SK-N-SH treated with all-trans-retinoic acid at 6 μM for 48 hours (cell line): ENCODE data around the gene FOLR2.

Source experiments
- ATAC-seq: fragments of 200-7000 bp; cut with Tn5 transposase; 3 replicates; pipeline ENCODE4 v1.9.1; 2020; ENCODE audit warnings: mild to moderate bottlenecking, moderate library complexity
- BACH2 ChIP-seq: fragments of 250-450 bp; sonication (Bioruptor Pico); IDR thresholded peaks from 2 replicates; pipeline ENCODE4 v1.9.0; 2021; ENCODE audit warnings: mild to moderate bottlenecking, borderline replicate concordance
- CREB5 ChIP-seq: fragments of 250-450 bp; sonication (Bioruptor Pico); IDR thresholded peaks from 2 replicates; pipeline ENCODE4 v1.5.1; 2020; ENCODE audit warnings: low read depth, mild to moderate bottlenecking, moderate library complexity
- CSDC2 ChIP-seq: fragments of 250-450 bp; sonication (Bioruptor Pico); IDR thresholded peaks from 2 replicates; pipeline ENCODE4 v1.5.0; 2020; ENCODE audit warnings: mild to moderate bottlenecking, moderate library complexity
- CSRNP3 ChIP-seq: fragments of 250-450 bp; sonication (Bioruptor Pico); IDR thresholded peaks from 2 replicates; pipeline ENCODE4 v1.5.1; 2021; ENCODE audit warnings: mild to moderate bottlenecking, moderate library complexity
- ESRRG ChIP-seq: fragments of 250-450 bp; sonication (Bioruptor Pico); IDR thresholded peaks from 2 replicates; pipeline ENCODE4 v1.6.1; 2021; ENCODE audit warnings: mild to moderate bottlenecking
- GLIS3 ChIP-seq: fragments of 250-450 bp; sonication (Bioruptor Pico); IDR thresholded peaks from 2 replicates; pipeline ENCODE4 v1.5.0; 2020; ENCODE audit warnings: mild to moderate bottlenecking, moderate library complexity
- ISL1 ChIP-seq: fragments of 250-450 bp; sonication (Bioruptor Pico); IDR thresholded peaks from 2 replicates; pipeline ENCODE4 v2.1.2; 2022; ENCODE audit warnings: mild to moderate bottlenecking, moderate library complexity
- PATZ1 ChIP-seq: fragments of 250-450 bp; sonication (Bioruptor Pico); IDR thresholded peaks from 2 replicates; pipeline ENCODE4 v1.8.0; 2020; ENCODE audit warnings: mild to moderate bottlenecking, moderate library complexity, borderline replicate concordance
- POU6F1 ChIP-seq: fragments of 250-450 bp; sonication (Bioruptor Pico); IDR thresholded peaks from 2 replicates; pipeline ENCODE4 v1.8.0; 2021; ENCODE audit warnings: low read depth, mild to moderate bottlenecking, moderate library complexity, borderline replicate concordance
- PPARA ChIP-seq: fragments of 250-450 bp; sonication (Bioruptor Pico); IDR thresholded peaks from 2 replicates; pipeline ENCODE4 v1.5.0; 2020; ENCODE audit warnings: mild to moderate bottlenecking, borderline replicate concordance
- RARB ChIP-seq: fragments of 250-450 bp; sonication (Bioruptor Pico); IDR thresholded peaks from 2 replicates; pipeline ENCODE4 v1.8.0; 2021; ENCODE audit warnings: mild to moderate bottlenecking, moderate library complexity
- SNAI2 ChIP-seq: fragments of 250-450 bp; sonication (Bioruptor Pico); IDR thresholded peaks from 2 replicates; pipeline ENCODE4 v1.5.0; 2020; ENCODE audit warnings: mild to moderate bottlenecking, moderate library complexity
- TCF4 ChIP-seq: fragments of 250-450 bp; sonication (Bioruptor Pico); IDR thresholded peaks from 2 replicates; pipeline ENCODE4 v1.8.0; 2021; ENCODE audit warnings: mild to moderate bottlenecking, moderate library complexity, borderline replicate concordance
- TOX ChIP-seq: fragments of 250-450 bp; sonication (Bioruptor Pico); IDR thresholded peaks from 2 replicates; pipeline ENCODE4 v1.8.0; 2021; ENCODE audit warnings: mild to moderate bottlenecking, moderate library complexity, borderline replicate concordance
- TSHZ2 ChIP-seq: fragments of 250-450 bp; sonication (Bioruptor Pico); IDR thresholded peaks from 2 replicates; pipeline ENCODE4 v1.5.0; 2020; ENCODE audit warnings: mild to moderate bottlenecking, moderate library complexity
- ZC3H10 ChIP-seq: fragments of 250-450 bp; sonication (Bioruptor Pico); IDR thresholded peaks from 2 replicates; pipeline ENCODE4 v1.5.1; 2021; ENCODE audit warnings: mild to moderate bottlenecking, moderate library complexity
- ZFP3 ChIP-seq: fragments of 250-450 bp; sonication (Bioruptor Pico); IDR thresholded peaks from 2 replicates; pipeline ENCODE4 v1.5.0; 2020; ENCODE audit warnings: mild to moderate bottlenecking, moderate library complexity
- ZFP30 ChIP-seq: fragments of 450-650 bp; formaldehyde crosslinking; IDR thresholded peaks from 2 replicates; pipeline ENCODE4 v1.5.0; 2022; ENCODE audit warnings: mild to moderate bottlenecking, moderate library complexity
- ZNF565 ChIP-seq: fragments of 450-650 bp; formaldehyde crosslinking; conservative IDR thresholded peaks from 2 replicates; pipeline ENCODE4 v1.5.0; 2020; ENCODE audit warnings: low read depth, mild to moderate bottlenecking, moderate library complexity
- ZNF70 ChIP-seq: fragments of 450-650 bp; formaldehyde crosslinking; IDR thresholded peaks from 2 replicates; pipeline ENCODE4 v1.5.0; 2020; ENCODE audit warnings: mild to moderate bottlenecking, moderate library complexity
- ZNF8 ChIP-seq: fragments of 450-650 bp; formaldehyde crosslinking; IDR thresholded peaks from 2 replicates; pipeline ENCODE4 v1.5.0; 2020; ENCODE audit warnings: mild to moderate bottlenecking, moderate library complexity

FOLR2 gene

GRCh38 chr11:72189455-72190250 is 26.9 kb upstream of the FOLR2 start:
- ATAC-seq: no peak; the same call in 1 of the 3 replicates
- TF ChIP-seq PATZ1 (CRISPR knock-in tag) (no peak), ZNF70 (CRISPR knock-in tag) (no peak), TOX (CRISPR knock-in tag) (no peak), CSDC2 (no peak), ESRRG (CRISPR knock-in tag) (no peak), TSHZ2 (CRISPR knock-in tag) (no peak), RARB (CRISPR knock-in tag) (no peak), ZFP3 (CRISPR knock-in tag) (no peak), SNAI2 (CRISPR knock-in tag) (no peak), TCF4 (no peak)

- TF ChIP-seq POU6F1 (CRISPR knock-in tag) (no peak), TCF4 (no peak), SNAI2 (CRISPR knock-in tag) (no peak), CSDC2 (no peak), ISL1 (no peak), BACH2 (no peak), ZC3H10 (CRISPR knock-in tag) (no peak), PPARA (CRISPR knock-in tag) (no peak), TSHZ2 (CRISPR knock-in tag) (no peak), CSRNP3 (CRISPR knock-in tag) (no peak), RARB (CRISPR knock-in tag) (no peak), CREB5 (CRISPR knock-in tag) (no peak), GLIS3 (CRISPR knock-in tag) (no peak), ZFP30 (no peak), ZNF8 (CRISPR knock-in tag) (no peak), ZNF565 (CRISPR knock-in tag) (no peak)
- no peak for ATAC-seq
These were observed 25.9 kb upstream of the FOLR2 start for GRCh38 chr11:72190631-72191071.
